Effector CD8-positive, alpha-beta T cell (primary cell): ENCODE results near the gene U2AF1L4.

Experiments used
- DNase-seq: peaks from one replicate; lab custom pipeline; 2025; lab: John Stamatoyannopoulos, UW

Gene U2AF1L4

DNA sequence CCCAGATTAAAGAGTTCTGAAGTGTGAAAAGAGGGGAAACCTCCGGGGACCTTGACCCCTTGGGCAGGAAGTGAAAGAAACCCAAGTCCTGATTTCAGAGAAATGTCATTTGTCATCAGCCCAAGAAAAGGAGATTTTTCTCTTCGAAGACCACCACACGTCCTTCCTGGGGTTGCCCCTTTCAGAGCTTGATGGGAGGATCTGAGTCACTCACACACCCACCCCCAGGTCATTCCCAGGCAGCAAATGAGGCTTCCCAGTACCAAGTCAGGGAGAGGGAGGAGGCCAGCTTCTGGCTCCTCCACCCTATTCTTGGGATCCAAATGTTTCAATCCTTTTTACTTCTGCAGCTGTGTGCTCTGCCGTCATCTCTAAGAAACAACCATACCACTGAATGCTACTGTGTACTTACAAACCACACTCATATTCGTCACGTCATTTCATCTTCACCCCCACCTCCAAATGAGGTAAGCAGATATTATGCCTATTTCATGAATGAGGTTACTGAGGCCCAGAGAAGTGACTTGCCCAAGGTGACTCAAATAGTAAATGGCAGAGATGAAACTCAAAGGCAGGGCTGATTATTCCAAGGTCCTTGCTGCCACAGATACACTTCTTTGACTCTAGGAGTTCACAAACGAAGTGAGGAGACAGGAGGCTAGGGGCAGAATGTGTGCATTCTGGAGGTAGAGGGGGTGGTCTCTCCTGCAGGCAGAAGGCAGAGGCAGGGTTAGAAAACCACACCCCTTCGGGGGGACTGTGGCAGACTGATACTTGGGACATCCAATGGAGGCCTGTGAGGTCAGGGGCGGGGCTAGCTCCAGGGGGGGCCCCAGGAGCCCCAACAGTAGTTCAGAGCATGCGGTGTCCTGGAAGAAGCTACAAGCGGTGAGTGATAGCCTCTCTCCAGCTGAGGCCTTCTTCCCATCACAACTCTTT is 32.4 kb downstream of the U2AF1L4 start:
- DNase-seq, result no peak

DNA sequence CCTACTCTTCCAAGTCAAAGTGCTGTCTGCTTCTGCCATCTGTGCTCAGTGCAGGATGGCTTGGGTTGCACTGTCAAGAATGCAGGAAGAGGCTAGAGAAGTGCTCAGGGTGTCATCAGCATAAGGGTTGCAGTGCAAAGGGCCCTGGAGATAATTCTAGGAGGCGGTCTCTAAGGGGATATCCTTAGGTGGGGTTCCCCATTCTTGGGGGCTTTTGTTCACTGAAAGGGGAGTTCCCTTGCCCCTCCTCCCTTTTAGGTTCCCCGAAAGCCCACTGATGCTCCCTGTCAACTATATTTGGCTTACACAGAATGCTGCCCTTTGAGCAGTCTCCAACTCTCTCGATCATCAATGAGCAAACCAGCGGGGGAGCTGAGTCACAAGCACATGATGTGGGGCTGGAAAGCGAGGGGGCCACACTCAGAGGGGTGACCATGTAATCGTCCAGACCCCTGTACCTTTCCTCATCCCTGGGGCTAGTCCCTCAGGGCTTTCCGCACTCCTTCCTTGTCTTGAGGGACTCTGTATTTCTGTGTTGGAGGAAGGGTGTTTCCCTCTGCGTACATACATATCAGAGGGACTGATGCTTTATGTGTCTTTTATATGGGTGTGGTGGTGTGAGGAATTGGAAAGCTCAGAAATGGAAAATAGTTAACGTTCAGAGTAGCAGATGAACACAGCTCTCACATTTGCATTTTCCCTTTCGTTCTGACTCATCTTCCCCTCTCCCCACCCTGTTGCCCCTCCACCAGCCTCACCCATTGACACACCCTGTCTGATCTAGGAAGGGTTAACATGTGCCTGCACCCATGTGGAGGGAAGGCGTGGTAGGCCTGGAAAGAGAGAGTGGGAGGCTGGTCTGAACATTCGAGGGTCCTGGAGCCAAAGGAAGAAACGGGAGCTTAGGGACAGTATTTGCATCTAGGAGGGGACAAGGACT is 34.2 kb downstream of the U2AF1L4 start:
- no peak for DNase-seq

DNA sequence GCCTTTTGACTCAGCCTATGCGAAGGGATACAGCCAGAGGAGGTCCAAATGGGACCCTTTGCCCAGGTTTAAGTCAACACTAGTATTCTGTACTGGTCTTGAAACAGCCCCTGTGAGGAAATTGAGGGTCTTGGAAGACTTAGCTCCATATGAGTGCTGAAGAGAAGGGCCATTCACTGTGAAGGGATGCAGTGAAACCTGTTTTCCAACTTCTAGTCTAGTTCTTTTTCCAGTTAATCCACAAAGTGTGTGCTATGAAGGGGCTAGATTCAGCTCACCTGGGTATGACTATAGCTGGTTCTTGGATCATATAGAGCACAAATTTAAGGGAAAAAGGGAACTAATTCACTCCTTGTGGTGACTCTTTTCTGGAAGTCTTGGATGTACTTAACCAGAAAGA is 36.8 kb downstream of the U2AF1L4 start:
- DNase-seq, result no peak

DNA sequence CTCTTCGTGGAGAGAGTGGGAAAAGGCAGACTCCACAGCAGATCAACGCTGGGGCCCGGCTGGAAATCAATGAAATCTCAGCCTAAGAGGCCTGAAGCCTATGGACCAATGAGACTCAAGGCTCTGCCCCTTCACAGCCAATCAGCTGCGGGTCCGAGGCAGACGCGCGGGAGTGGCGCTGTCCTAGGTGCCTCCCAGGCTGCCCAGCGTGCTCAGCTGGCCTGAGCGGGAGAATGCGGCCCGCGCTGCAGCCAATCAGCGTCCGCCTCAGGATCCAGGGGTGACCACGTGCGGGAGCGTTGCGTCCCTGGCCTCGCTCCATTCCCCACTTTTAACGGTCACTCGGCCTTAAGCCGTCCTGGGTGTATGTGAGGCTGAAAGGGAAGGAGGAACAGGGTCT is 41.0 kb downstream of the U2AF1L4 start, which contains the start of gene ZBTB32:
Gene ZBTB32 (plus strand): TSS at position 341 of the 400 bp plus-strand sequence. CDS start 10,069 bp downstream, outside the sequence.
- DNase-seq, result no peak

DNA sequence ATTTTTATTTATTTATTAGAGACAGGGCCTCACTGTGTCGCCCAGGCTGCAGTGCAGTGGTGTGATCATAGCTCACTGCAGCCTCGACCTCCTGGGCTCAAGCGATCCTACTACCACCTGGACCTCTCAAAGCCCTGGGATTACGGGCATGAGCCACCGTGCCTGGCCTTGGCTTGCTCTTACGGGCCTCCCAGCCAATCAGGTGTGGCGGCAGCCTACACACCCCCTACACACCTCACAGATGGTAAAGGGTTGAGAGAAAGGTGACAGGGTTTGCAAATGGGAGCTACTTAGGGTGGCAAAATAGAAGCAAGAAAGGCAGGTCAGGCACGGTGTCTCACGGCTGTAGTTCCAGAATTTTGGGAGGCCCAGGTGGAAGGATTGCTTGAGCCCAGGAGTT is 41.9 kb downstream of the U2AF1L4 start:
- no peak for DNase-seq

DNA sequence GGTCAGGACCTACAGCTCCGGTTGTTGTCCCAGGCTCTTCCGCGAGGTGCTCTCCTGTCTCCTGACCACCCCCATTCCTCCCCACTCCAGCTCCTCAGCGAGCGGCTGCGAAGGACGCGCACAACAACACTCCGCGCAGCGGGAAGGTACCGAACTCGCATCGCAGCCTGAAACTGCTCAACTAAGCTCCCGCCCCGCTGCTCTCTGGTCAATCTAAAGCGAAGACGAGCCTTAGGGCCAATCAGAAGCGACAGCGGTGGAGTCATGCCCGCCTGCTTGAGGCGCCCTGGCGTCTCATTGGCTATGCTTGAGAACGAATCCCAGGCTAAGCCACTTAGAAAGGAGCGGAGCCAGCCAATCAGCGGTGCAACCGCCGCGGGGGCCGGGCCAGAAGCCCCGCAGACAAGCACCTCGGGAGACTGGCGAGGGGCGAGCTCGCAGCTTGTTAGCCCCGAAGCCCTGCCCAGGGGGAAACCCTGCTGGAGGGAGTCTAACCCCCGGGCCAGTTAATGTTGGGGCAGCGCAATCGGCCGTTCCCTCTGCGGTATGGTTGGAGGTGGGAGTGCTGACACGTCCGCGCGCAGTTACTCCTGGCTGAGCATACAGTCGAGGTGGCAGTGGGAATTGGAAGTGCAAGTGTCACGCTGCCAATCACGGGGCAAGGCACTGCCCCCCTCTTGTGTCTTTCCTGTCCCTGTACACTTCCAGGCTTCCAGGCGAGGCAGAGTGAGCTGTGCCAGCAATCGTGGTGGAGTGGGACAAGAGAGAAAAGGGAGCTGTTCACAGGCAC is 42.8 kb downstream of the U2AF1L4 start:
- DNase-seq, result peak; percentile 91

DNA sequence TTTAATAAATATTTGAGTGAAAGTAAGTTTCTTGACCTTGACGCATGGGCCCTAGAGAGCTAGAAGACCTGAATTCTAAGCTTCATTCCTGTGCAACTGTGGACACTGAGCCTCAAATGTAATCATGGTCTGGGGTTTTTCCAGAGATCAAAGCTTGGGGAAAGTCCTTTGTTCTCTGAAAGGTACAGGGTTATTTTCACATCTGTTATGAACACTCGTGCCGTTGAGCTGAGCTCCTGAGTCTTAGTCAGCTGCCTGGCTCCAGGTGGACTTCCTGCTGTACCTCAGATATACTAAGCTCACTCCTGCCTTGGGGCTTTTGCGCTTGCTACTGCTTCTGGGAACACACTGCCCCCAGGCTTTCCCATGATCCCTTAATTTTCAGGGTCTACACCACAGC is 48.4 kb downstream of the U2AF1L4 start:
- no peak for DNase-seq

DNA sequence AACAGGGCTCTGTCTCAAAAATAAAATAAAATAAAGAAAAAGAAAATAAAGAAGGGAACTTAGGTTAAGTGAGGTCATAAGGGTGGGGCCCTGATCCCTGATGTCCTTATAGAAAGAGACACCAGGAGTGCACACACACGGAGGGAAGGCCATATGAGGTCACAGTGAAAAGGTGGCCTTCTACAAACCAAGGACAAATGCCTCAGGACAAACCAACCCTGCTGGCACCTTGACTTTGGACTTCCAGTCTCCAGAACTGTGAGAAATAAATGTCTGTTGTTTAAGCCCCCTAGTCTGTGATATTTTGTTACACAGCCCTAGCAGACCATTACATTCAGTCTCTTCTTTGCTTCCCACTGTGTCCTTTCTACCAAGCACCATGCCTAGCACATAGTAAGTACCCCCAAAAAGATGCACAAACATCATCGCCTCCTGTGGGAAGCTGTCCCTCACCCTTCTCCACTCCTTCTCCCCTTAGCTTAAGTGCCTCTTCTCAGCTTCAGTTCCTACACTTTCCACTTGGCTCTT is 49.3 kb downstream of the U2AF1L4 start:
- DNase-seq, result no peak

DNA sequence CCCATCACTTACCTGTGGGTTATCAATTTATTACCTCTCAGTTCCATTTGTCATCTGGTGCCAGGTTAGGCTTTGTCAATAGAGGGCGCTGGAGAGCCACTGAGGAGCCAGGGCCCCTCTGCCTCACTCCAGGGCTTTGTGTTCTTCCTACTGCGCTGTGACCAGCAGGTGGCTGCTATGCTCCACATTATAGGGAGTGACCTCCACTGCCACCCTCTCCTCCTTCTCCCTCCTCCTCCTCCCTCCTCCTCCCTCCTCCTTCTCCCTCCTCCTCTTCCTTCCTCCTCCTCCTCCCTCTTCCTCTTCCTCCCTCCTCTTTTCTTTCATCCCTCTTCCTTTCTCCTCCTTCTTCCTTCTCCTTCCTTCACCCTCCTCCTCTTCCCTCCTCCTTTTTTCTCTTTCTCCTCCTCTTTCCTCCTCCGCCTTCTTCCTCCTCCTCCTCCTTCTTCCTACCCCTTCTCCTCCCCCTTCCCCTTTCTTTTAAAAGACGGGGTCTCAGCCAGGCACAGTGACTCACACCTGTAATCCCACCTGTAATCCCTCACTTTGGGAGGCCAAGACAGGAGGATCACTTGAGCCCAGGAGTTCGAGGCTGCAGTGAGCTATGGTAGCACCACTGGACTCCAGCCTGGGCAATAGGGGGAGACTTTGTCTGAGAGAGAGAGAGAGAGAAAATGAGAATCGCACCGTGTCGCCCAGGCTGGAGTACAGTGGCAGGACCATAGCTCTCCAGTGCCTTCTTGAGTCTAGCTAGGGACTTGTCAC is 51.2 kb downstream of the U2AF1L4 start:
- DNase-seq, result peak; percentile 81

DNA sequence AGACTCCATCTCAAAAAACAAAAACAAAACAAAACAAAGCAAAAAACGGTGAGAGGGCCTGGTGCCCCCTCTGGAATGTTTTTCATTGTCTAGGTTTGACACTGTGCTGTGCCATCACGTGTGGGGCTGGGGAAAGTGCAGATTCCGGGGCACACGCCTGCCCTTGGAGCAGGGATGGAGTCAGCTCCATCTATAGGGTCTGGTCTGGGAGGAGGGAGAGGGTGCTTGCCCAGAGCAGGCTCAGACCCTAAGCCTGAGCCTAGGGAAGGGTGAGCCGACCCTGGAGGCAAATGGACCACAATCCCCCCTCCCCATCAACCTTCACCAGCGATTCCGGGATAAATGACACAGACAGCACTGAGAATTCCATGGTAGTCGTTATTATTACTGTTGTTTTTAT is 51.8 kb downstream of the U2AF1L4 start:
- no peak for DNase-seq
